Chondrocyte (in vitro differentiated cells): ENCODE measurements around the gene NOP10. TPM values are rescaled to one million over a fixed set of nuclear protein-coding genes. Genes with fewer than 3 reads are reported as not detected.

Experiments
- DNase-seq: peaks from one replicate; pipeline ENCODE4 v3.0.0; 2021; ENCODE audit warnings: mixed read lengths, low spot score
- H3K27ac Mint-ChIP-seq: one replicate; pipeline ENCODE4 v1.8.0; 2021; ENCODE audit warnings: mild to moderate bottlenecking, moderate library complexity, mixed read lengths; ENCODE audit not compliant: unreplicated experiment
- H3K27me3 Mint-ChIP-seq: 2 replicates; pipeline ENCODE4 v1.8.0; 2021; ENCODE audit warnings: low read depth, mixed read lengths
- H3K36me3 Mint-ChIP-seq: 2 replicates; pipeline ENCODE4 v1.8.0; 2021; ENCODE audit warnings: low read depth, mixed read lengths
- H3K4me1 Mint-ChIP-seq: 2 replicates; pipeline ENCODE4 v1.8.0; 2021; ENCODE audit warnings: low read depth, mild to moderate bottlenecking, mixed read lengths
- H3K4me3 Mint-ChIP-seq: one replicate; pipeline ENCODE4 v1.8.0; 2021; ENCODE audit warnings: mild to moderate bottlenecking, moderate library complexity, mixed read lengths; ENCODE audit not compliant: unreplicated experiment
- H3K9me3 Mint-ChIP-seq: 2 replicates; pipeline ENCODE4 v1.8.0; 2021; ENCODE audit warnings: low read depth, mixed read lengths
- CTCF ChIP-seq: fragments of 200-600 bp; sonication (generic); IDR thresholded peaks from 2 replicates; pipeline ENCODE4 v1.5.0; 2021; ENCODE audit warnings: antibody characterized with exemption, mild to moderate bottlenecking, moderate library complexity
- total RNA-seq: library from RNA; stranded (reverse); gene quantifications from 3 replicates; pipeline ENCODE4 v1.2.1, GENCODE V29; 2021

NOP10 gene
- total RNA-seq, 1 donor from 2014 or later = 152 TPM

- Mint-ChIP-seq H3K27me3 (no peaks in the 10 kb centered on the region), H3K9me3 (no peaks in the 10 kb centered on the region), H3K36me3 (peaks cover 10% of the 10 kb centered on the region), H3K27ac (peak within 1 kb of the TSS; percentile 81), H3K4me3 (peak within 1 kb of the TSS; percentile 78), H3K4me1 (peaks cover 69% of the 10 kb centered on the region)
- DNase-seq = peak; percentile 96
- TF ChIP-seq CTCF = peak; percentile 36
Measured at GRCh38 chr15:34337557-34338306, 5.2 kb downstream of the NOP10 start, which contains the start of gene SLC12A6. SLC12A6 (minus strand) TSS chr15:34337781; CDS start chr15:34336680, 1,101 bp downstream.

GRCh38 chr15:34336991-34337556 is 5.9 kb downstream of the NOP10 start:
- Mint-ChIP-seq H3K4me1 (peaks cover 68% of the 10 kb centered on the region), H3K9me3 (no peaks in the 10 kb centered on the region), H3K27me3 (no peaks in the 10 kb centered on the region), H3K4me3 (peak overlapping the region; percentile 78), H3K27ac (peak overlapping the region; percentile 15), H3K36me3 (peaks cover 10% of the 10 kb centered on the region)
- no peak for DNase-seq
- no peak for TF ChIP-seq CTCF

GRCh38 chr15:34336231-34336990 is 6.5 kb downstream of the NOP10 start:
- H3K4me1 Mint-ChIP-seq = peaks cover 68% of the 10 kb centered on the region
- no peaks in the 10 kb centered on the region for H3K9me3 Mint-ChIP-seq
- H3K27me3 Mint-ChIP-seq = no peaks in the 10 kb centered on the region
- no peak for TF ChIP-seq CTCF
- peak overlapping the region; percentile 45 for H3K27ac Mint-ChIP-seq
- no peak for DNase-seq
- peaks cover 7% of the 10 kb centered on the region for H3K36me3 Mint-ChIP-seq
- H3K4me3 Mint-ChIP-seq = peak overlapping the region; percentile 78

- H3K9me3 Mint-ChIP-seq = no peaks in the 10 kb centered on the region
- H3K4me1 Mint-ChIP-seq = peaks cover 62% of the 10 kb centered on the region
- DNase-seq = no peak
- TF ChIP-seq CTCF = no peak
- H3K36me3 Mint-ChIP-seq = peaks cover 3% of the 10 kb centered on the region
- H3K27ac Mint-ChIP-seq = peak overlapping the region; percentile 79
- H3K27me3 Mint-ChIP-seq = no peaks in the 10 kb centered on the region
- peak overlapping the region; percentile 49 for H3K4me3 Mint-ChIP-seq
Measured at GRCh38 chr15:34335176-34336032, 7.5 kb downstream of the NOP10 start.
